ENCODE results near the gene ANKRD13B. TPM values are rescaled to one million over a fixed set of nuclear protein-coding genes. Genes with fewer than 3 reads are reported as not detected.
A peak's percentile ranks its signal among the peaks of the same experiment; 100 is the strongest.

Gene ANKRD13B
- total RNA-seq, 1 experiment from 2014 or later: 17.9 TPM

DNA sequence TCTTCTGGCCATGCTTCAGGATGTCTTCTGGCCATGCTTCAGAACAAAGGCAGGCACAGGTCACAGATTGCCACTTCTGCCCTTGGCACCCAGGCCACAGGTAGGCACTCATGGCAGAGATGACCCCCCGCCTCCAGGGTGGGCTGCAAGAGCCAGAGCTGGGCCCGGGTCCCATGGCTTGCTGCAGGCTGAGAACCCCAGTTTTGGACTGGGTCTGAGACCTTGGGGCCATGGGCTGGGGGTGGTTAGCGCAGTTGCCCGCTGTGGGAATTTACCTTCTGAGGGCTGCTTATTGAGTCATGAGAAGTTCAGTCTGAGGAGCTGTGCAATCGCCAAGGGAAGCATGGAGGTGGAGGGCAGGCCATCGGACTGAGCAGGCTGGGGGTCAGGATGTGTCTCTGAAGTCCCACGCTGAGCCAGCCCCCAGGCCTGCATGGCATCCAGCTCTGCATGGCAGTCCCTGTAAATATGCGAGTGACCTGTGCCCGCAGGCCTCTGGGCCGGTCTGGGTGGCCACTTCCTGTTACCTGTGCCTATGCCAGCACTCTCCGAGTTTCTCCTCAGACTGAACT lies 1.7 kb downstream of the ANKRD13B start:
- DNase-seq (ENCODE audit: low read depth): no peak

GRCh38 chr17:29595107-29595942 lies 2.4 kb downstream of the ANKRD13B start:
- DNase-seq (ENCODE audit: low read depth): peak; percentile 64

DNA sequence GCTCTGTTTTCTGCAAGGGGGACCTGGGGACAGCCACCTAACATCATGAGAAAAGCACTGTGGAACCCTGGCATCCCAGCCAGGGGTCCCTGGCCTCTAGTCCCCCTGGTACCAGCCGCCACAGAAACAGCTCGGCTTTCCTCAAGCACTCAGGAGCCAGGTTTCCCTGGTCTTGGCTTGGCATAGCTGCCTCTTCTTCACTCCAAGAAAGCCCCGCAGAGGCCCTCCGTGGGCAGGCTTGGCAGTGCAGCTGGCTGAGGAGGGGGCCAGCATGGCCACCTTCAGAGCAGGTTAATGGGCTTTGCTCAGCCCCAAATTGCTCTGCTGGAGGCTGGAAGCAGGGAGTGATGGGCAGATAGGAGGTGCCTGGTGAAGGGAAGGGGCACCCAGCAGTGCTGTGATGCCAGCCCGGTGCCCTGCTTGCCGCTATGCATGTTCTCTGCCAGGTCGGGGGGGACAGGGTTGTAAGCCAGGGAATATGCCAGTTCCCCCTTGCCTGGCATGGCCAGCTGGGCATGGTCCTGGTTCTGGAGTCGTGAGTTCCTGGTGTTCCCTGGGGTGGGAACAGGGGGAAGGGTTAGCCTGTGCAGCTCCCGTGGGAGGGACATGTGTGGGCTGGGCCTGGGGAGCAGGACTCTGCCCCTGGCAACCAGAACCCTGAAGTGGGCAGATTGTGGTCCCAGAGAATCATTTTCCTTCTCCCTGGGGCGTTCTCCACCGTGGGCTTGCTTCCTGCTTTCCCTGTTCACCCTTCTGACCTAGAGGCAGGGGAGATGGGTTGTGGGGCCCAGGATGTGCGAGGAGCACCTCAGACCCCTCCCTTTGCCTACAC lies 3.2 kb downstream of the ANKRD13B start:
- no peak for DNase-seq (ENCODE audit: low read depth)

- no peak for DNase-seq (ENCODE audit: low read depth)
Observed at GRCh38 chr17:29596811-29597210, 3.9 kb downstream of the ANKRD13B start.

GRCh38 chr17:29597361-29598172 lies 4.6 kb downstream of the ANKRD13B start:
- no peak for DNase-seq (ENCODE audit: low read depth)

DNA sequence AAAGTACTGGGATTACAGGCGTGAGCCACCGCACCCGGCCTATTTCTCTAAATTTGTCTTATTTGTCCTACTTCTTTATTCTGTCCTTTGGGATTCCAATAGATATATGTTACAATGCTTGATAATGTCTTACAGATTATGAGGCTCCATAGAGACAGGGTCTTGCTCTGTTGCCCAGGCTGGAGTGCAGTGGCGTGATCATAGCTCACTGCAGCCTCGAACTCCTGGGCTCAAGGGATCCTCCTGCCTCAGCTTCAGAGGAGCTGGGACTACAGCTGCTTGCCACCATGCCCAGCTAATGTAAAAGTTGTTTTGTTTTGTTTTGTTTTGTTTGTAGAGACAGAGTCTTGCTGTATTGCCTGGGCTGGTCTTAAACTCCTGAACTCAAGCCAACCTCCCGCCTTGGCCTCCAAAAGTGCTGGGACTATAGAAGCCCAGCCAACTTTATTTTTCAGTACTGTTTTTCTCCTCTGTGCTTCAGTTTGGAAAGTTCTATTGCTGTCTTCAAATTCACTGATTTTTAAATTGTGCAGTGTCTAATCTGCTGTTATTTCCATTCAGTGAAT lies 10.3 kb downstream of the ANKRD13B start:
- no peak for DNase-seq (ENCODE audit: low read depth)

- DNase-seq (ENCODE audit: low read depth): no peak
Observed at GRCh38 chr17:29607557-29608195, 14.7 kb downstream of the ANKRD13B start.

DNA sequence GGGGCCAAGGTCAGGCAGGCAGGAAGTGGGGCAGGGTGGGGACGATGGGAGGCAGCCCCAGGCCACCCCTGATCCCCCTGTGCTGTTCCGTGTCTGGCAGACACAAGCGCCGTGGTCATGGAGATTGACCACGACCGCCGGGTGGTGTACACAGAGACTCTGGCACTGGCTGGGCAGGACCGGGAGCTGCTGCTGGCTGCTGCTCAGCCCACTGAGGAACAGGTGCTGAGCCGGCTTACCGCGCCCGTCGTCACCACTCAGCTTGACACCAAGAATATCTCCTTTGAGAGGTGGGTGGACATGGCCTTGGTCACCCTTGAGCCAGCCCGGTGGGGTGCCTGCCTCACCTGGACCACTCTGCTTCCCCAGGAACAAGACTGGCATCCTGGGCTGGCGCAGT lies 16.1 kb downstream of the ANKRD13B start:
- no peak for DNase-seq (ENCODE audit: low read depth)

GRCh38 chr17:29610395-29610794 lies 17.5 kb downstream of the ANKRD13B start:
- DNase-seq (ENCODE audit: low read depth): no peak

- no peak for DNase-seq (ENCODE audit: low read depth)
Observed at GRCh38 chr17:29611351-29612093, 18.6 kb downstream of the ANKRD13B start.

- DNase-seq (ENCODE audit: low read depth): no peak
Observed at GRCh38 chr17:29612094-29612403, 19.1 kb downstream of the ANKRD13B start.

DNA sequence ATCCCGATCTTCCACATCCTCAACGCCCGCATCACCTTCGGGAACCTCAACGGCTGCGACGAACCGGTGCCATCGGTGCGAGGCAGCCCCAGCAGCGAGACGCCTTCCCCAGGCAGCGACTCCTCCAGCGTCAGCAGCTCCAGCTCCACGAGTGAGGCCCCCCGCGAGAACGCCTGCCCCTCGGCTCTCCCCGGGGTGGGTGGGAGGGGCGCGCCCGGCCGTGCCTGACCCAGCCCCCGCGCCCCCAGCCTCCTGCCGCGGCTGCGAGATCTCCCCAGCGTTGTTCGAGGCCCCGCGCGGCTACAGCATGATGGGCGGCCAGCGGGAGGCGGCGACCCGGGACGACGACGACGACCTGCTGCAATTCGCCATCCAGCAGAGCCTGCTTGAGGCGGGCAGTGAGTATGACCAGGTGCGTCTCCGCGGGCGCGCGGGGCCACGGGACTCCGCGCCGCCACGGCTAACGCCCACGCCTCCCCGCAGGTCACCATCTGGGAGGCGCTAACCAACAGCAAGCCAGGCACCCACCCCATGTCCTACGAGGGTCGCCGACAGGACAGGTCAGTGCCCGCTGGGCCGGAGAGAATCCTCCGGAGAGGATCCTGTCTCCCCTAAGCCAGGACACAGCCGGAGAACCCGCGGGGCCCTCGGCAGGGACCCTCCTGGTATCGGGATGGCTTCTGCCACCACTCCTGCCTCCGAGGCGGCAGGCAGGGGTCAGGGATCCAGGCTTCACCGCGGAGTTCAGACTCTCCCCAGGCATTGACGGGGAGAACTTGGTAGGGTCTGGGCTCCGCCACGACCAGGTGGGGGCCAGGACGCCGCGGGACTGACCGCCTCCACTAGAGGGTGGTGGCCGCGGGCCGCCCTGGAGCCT lies 19.7 kb downstream of the ANKRD13B start:
- DNase-seq (ENCODE audit: low read depth): no peak

DNA sequence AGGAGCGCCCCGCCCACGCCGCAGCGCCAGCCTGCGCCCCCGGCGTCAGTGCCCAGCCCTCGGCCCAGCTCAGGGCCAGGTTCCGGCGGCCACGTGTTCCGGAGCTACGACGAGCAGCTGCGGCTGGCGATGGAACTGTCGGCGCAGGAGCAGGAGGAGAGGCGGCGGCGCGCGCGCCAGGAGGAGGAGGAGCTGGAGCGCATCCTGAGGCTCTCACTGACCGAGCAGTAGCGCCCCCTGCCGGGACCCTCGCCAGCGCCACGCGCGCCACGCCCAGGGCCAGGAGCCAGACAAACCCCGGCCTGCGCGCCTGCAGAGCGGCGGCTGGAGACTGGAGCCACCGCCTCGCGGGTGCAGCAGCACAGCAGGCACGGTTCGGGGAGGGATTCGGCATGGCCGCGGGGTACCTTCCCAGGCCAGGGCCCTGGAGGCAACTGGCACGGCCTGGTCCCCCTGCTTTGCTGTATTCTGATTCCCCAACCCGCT lies 20.5 kb downstream of the ANKRD13B start:
- no peak for DNase-seq (ENCODE audit: low read depth)

GRCh38 chr17:29613856-29614255 lies 20.9 kb downstream of the ANKRD13B start:
- DNase-seq (ENCODE audit: low read depth): no peak

DNA sequence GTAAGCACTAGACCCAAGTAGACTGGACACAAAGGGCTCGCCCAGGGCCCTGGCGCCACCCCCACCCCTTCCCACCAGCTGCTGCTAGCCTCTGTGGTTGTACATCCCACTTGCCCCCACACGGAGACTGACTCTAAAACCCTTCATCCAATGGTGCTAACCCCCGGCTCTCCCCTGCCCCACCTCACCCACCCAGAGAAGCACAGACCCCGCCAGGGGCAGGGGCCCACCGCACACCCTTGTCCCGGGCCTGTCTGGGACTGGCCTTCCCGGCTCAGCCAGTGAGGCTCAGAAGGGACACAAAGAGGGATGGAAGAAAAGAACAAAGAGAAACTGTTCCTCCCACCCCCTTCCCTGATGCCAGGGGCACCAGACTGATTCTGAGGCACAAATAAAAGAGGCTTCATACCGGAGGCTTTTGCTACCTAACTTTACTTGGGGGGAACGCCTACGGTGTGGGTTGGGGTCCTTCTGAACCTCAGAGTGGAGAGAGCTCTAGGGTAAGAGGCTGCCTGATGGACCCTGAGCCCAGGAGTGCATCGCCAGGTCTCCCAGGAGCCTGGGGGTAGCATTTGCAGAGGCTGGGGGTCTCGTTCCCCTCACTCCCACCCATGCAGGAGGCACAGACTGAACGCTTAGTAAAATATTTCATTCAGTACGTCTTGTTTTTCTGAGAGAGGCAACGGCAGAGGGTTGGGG lies 21.6 kb downstream of the ANKRD13B start:
- DNase-seq (ENCODE audit: low read depth): no peak

DNA sequence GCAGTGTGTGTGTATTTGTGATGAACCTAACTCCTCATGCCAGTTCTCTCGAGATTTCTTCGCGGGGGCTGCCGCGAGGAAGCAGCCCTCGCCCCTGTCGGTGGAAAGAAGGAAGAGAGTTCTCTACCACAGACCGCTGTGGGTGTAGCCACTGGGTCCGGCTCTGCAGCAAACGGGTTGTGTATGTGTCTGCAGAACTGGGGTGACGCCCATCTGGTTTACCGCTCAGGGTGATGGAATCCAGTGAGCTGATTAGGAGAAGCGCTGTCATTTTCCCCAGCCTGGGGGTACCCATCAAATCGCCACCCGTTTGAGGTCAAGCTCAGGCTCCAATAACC lies 22.1 kb downstream of the ANKRD13B start:
- no peak for DNase-seq (ENCODE audit: low read depth)

DNA sequence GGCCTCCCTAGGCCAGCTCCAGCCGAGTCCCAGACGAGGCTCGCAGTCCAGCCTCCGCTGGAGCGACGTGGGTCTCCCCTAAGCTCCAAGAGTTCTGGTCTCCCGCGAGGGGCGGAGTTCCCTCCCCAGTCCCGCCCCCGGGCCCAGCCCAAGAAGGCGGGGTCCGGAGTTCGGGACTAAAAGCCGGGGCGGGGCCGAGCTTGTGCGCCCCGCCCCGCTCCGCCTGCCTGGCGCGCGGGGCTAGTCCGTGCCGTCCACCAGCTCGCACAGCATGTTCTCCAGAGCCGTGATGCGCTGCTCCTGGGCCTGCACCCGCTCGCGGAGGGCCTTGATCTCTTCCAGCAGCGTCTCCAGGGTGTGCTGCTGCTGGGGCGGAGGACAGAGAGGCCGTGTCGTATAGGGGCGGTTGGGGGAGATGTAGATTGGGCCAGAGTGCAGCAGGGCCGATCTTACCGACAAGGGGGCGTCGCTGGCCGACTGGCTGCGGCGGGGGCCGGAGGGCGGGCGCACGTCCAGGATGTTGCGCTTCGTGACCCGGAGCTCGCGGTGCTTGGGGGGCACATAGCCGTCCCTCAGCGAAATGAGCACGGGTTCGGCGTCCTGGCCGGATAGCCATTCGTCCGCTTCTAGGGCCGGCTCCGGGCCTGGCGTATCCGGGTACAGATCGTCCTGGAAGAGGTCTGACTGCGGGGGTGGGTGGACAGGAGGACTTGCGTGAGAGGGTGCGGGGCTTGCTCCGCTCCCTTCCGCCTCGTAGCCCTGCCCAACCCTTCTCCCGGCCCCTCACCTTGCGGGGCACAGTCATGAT lies 22.8 kb downstream of the ANKRD13B start:
- DNase-seq (ENCODE audit: low read depth): no peak

Data from HT1080 (cell line).